ENCODE measurements around the gene CCAR1.

DNA sequence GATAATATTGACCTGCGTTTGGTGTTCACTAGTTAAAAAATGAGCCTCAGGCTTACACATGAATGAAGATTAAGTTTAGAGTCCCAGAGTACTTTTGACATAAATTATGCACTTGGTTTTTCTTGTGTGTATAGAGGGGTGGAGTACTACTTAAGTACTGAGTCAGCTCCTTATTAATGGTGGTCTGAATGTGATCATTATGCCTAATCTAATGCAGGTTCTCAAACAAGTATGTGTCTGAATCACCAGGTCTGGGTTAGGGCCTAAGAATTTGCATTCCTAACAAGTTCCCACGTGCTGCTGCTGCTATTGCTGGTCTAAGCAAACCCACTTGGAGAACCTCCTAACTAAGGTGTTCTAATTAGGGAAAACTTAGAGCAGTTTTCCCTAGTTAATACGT is 75.6 kb downstream of the CCAR1 start:
- no peak for TF ChIP-seq JUND (IDR thresholded peaks at IDR 0.05)
- TF ChIP-seq, protein P1, sequence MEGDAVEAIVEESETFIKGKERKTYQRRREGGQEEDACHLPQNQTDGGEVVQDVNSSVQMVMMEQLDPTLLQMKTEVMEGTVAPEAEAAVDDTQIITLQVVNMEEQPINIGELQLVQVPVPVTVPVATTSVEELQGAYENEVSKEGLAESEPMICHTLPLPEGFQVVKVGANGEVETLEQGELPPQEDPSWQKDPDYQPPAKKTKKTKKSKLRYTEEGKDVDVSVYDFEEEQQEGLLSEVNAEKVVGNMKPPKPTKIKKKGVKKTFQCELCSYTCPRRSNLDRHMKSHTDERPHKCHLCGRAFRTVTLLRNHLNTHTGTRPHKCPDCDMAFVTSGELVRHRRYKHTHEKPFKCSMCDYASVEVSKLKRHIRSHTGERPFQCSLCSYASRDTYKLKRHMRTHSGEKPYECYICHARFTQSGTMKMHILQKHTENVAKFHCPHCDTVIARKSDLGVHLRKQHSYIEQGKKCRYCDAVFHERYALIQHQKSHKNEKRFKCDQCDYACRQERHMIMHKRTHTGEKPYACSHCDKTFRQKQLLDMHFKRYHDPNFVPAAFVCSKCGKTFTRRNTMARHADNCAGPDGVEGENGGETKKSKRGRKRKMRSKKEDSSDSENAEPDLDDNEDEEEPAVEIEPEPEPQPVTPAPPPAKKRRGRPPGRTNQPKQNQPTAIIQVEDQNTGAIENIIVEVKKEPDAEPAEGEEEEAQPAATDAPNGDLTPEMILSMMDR (IDR thresholded peaks at IDR 0.05 in 2 of 3, conservative IDR thresholded peaks at IDR 0.05 in 1 of 3; ENCODE audit: borderline replicate concordance in 1 of 3, insufficient read depth in 1 of 3, low read depth in 2 of 3, low read length in 2 of 3) = no peak
- TF ChIP-seq CEBPB (IDR thresholded peaks at IDR 0.05; ENCODE audit: low read depth) = no peak
- no peak for TF ChIP-seq YY1 (IDR thresholded peaks at IDR 0.05; ENCODE audit: extremely low read depth, insufficient replicate concordance, low read depth, low read length)
- TF ChIP-seq RAD21 (IDR thresholded peaks at IDR 0.05; ENCODE audit: low read depth) = no peak
- no peak for TF ChIP-seq EZH2 (IDR thresholded peaks at IDR 0.05)
- TF ChIP-seq POLR2A (IDR thresholded peaks at IDR 0.05; ENCODE audit: borderline replicate concordance, extremely low read depth, insufficient read depth, insufficient read length) = no peak
